Activated CD4-positive, alpha-beta T cell treated with anti-CD3 and anti-CD28 coated beads, Interleukin-2, Interleukin-6, amounts not matched to agents 100 ng/mL and 50 ng/mL, durations not matched to agents 16 hours and 8 hours (primary cell): Measurements from ENCODE around the gene CERKL.

Experiments used
- DNase-seq: peaks from one replicate; pipeline ENCODE4 v3.0.0-alpha.2; 2020

Gene CERKL

GRCh38 chr2:181623159-181623558 lies 33.7 kb downstream of the CERKL start:
- DNase-seq = no peak

- DNase-seq = no peak
These were observed 35.0 kb downstream of the CERKL start for GRCh38 chr2:181621779-181622490.

DNA sequence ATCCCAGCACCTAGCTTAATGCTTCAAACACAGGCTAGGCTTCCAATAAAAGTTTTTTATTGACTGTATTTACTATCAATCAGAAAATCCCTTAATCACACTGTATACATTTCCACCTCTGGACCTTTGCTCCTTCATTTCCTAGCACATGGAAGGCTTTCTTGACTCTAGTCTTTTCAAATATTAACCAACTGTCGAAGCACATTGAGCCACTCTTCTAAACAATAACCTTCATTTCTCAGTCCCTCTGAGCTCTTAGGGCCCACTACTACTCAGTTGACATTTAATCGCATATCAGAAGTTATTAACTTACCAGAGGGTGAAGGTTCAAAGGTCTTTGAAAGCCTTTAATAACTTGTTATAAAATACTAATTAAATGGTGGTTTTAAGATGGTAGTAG lies 37.4 kb downstream of the CERKL start:
- DNase-seq = no peak

DNA sequence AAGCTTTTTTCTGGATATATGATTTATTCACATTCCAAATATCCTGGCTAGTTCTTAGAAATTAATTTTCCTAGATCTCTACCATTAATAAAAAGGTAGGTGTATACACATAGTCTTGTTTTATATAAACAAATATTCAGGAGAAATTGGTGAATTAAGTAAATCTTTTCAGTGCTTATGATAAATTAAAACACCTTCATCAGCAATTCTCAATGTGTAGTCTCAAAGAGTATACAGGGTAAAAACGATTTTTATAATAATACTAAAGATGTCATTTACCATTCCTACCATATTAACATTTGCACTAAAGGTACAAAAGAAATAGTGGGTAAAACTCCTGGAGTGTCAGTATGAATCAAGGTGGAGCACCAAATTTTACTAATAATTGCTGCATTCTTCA lies 40.2 kb downstream of the CERKL start:
- DNase-seq = no peak

GRCh38 chr2:181614874-181615638 lies 41.8 kb downstream of the CERKL start:
- no peak for DNase-seq

GRCh38 chr2:181613241-181613640 lies 43.7 kb downstream of the CERKL start:
- no peak for DNase-seq

DNA sequence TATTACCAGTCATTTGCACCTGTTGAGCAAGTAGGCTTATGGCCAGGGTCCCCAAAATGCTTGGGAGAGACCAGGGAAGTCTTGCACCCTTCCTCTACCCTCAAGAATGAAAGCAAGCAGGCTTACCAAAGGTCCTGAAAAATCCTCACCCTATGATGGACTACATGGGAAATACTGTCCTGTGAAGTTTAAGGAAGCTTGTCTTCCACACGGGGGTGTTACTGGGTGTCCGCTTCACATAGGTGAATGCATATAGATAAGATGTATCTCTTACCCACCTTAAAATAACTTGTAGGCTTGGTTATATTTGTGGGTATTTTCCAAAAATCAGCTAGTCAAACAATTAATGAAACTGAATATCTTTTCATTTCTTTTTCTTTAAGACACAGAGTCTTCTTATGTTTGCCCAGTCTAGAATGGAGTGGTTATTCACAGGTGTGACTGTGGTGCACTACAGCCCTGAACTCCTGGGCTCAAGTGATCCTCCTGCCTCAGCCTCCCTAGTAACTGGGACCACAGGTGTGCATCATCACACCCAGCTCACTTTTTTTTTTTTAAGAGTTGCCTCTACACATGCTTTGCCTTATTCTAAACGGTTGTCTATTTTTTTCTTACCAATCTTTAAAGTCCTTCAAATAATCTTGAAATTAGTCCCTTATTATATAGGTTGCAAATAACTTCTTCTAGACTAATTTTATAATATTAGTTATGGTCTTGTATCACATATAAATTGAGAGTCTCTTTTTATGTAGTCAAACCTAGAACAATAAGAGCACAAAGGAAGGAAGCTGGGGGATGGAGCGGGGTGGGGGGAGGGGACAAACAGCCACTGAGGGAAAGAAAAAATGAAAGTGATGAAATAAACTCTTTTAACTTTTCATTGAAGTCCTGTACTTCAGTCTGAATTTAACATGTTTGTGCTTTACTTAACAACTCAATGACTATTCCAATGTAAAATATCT lies 49.0 kb downstream of the CERKL start:
- no peak for DNase-seq

DNA sequence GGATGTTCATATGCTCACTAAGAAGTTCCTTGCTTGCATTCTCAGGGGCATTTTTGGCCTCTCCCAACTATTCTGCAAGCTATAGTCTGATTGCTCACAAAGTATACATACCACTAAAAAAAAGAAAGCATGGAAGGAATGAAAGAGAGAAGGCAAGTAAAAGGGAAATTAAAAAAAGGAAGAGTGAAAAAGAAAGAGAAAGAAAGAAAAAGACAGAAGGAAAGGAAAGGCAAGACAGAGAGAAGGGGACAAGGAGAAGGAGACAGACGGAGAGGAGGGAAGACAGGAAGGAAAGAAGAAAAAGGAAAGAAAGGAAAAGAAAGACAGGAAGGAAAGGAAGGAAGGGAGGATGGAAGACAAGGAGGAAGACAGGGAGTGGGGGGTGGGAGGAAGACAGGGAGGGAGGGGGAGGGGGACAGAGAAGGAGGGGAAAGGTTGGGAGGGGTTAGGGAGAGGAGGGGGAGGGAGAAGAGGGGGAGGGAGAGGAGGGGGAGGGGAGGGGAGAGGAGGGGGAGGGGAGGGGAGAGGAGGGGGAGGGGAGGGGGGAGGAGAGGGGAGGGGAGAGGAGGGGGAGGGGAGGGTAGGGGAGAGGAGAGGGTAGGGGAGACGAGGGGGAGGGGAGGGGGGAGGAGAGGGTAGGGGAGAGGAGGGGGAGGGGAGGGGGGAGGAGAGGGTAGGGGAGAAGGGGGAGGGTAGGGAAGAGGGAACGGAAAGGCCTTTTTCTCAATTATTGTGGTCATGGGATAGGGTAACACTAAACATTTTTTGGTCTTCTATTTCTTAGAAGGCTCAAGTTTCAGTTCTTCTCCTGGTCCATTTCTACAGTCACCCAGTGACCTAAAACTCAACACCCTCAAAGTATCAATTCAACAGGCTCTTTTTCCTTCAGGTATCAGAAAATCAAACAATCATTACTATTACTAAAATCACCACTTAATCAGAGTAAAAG lies 50.7 kb downstream of the CERKL start:
- DNase-seq = no peak

- no peak for DNase-seq
These were observed 54.9 kb downstream of the CERKL start for GRCh38 chr2:181602017-181602416.

DNA sequence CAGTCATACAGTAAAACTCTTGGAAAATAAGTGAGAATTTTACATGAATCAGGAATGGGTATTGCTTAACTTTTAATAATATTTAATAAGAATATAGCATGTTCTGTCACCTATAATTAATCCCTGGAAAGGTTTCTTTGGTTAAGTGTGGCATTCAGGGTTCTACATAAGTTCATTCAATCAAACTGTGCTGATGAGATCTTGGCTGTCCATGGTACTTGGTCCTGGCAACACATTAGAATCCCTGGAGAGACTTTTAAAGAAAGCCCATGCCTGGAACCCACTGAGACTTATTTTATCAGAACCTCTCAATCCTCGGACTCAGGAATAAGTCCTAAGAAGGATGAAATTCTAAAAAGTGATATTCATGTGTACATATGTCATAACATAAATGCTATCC lies 60.3 kb downstream of the CERKL start:
- no peak for DNase-seq

GRCh38 chr2:181594322-181594721 lies 62.6 kb downstream of the CERKL start:
- DNase-seq = no peak

- no peak for DNase-seq
These were observed 67.1 kb downstream of the CERKL start for GRCh38 chr2:181589779-181590178.

GRCh38 chr2:181588546-181588945 lies 68.4 kb downstream of the CERKL start:
- no peak for DNase-seq

DNA sequence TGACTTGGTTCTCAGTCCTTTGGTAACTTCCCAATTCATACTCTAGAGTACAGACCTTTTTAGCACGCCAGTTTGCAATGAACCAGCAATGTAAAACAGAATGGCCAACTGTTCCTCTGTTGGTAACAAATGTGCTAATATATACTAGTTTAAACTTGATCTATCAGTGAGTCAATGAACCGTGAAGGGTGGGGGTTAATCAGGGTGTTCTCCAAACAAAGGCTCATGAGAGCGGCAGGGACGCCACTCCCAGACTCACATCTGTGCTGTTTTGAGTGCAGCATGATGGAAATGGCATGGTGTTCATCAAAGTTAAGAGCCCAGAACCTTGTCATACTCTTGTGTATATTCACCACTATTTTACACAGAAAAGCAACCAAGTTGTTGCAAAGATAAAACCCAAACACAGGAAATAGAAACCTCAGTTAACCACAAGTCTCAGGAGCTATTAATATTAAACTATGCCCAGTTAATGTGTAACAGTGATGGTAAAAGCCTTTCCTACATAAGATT lies 70.3 kb downstream of the CERKL start:
- DNase-seq = no peak

DNA sequence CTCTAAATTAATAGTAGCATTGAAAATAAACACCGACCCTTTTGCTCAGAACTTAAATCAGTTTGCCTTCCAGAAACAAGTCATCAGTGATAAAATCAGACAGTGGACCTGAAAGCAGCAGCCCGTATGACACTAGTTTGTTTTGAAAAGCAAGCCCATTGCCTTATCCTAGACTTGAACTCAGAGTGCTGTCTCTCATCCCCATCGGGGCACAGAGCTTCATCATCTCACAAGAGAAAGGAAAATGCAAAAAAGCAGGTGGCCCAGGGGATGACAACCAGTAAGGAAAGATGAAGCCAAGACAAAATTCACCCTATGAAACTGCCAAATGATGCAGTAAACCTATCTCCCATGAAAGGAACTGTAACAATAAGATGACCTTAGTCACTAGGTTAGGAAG lies 71.2 kb downstream of the CERKL start:
- DNase-seq = no peak

- no peak for DNase-seq
These were observed 75.4 kb downstream of the CERKL start for GRCh38 chr2:181581534-181581933.

GRCh38 chr2:181578829-181579228 lies 78.1 kb downstream of the CERKL start:
- no peak for DNase-seq

- no peak for DNase-seq
These were observed 80.5 kb downstream of the CERKL start for GRCh38 chr2:181576431-181576830.

GRCh38 chr2:181575650-181576025 lies 81.3 kb downstream of the CERKL start:
- no peak for DNase-seq

DNA sequence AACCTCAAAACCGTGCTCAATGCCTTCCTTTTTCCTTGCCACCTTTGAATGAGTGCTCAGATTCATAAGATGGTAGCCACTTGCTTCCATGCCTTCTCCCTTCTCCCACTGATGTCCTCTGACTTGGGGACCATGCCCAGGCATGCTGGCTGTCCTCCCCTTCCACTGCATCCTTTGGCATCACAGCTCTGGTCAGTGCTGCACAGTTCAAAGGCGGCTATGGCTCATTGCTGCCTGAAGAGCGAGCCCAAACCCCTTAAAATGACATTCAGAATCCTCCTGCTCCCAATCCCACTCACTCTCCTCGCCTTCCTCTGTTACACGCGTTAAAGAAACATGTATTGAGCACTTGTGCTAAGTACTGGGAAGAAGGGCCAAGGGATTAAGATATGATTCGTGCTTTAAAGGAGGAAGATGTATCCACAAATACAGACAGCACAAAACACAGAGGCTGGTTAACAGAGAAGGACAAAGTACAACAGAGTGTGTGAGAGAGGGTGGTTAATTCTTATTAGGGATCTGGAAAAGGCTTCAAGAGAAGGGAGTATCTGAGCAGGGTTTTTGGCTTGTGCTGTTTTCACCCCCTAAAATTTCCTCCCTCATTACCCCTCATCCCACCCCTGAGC lies 81.8 kb downstream of the CERKL start:
- DNase-seq = no peak

DNA sequence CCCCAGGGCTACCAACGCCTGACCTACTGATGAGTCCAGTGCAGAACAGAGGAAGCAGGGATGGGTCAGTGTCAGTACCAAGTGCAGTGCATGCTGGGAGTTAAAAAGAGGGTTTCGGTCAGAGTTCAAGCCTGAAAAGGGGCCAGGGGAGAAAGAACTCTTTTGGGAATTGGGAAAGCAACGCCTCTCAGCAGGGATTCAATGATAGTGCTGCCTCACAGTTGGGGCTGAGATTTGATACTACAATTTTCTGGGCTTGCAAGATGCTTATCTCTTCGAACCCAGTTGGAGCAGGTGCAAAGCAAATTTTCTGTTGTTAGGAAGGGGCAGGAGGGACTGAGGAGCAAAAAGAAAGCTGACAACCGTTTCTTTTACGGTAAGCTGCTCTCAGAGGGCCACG lies 82.6 kb downstream of the CERKL start:
- DNase-seq = no peak
